Fibroblast of pulmonary artery (primary cell): ENCODE results near the gene DCST1.

Experiments used
- DNase-seq: peaks from one replicate; pipeline ENCODE4 v3.0.0-alpha.2; 2010; ENCODE audit warnings: low read depth
- H3K4me3 ChIP-seq: replicated peaks from 2 replicates; pipeline ENCODE4 v1.5.1; 2011; ENCODE audit warnings: low read depth, mild to moderate bottlenecking, control low read depth, low read length, moderate library complexity
- CTCF ChIP-seq: IDR thresholded peaks from 2 replicates; pipeline ENCODE4 v1.5.1; 2011; ENCODE audit warnings: mild to moderate bottlenecking, control low read depth, low read length, inconsistent platforms; ENCODE audit errors: missing control alignments

Gene DCST1

DNA sequence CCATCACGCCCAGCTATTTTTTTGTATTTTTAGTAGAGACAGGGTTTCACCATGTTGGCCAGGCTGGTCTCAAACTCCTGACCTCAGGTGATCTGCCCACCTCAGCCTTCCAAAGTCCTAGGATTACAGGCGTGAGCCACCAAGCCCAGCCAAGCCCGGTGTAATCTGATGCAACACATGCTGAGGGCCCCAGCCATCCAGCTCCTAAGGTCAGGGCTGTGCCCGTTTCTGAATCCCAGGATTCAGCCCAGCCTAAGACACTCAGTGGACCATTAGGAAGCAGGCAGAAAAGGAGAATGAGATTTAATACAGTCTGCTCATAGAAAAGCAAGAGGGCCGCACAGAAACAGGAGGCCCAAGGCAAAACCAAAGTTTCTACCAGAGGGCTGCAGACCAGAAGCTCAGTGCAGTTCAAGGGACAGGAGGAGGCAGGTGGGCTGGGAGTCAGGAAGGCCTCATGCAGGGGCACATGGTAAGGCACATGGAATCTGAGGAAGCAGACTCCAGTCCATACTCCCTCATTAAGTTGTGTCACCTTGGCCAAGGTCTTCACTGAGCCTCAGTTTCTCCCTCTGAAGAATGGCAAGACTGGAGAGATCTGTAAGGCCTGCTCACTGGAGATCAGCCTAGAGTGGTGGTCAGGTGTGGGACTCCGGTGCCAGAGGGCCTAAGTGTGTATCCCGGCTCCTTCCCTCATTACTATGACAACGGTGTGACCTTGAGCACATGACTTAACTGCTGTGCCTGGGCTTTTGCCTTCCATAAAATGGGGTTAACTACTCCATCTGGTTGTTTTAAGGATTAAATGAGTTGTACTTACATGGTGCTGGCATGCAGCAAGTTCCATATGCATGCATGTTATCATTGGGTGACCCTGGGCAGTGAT is 15.1 kb downstream of the DCST1 start:
- H3K4me3 ChIP-seq = no peak overlapping the region
- DNase-seq = no peak
- TF ChIP-seq CTCF = no peak

GRCh38 chr1:155049651-155050559 is 16.3 kb downstream of the DCST1 start:
- DNase-seq = peak; percentile 47
- peak overlapping the region; percentile 70 for H3K4me3 ChIP-seq

DNA sequence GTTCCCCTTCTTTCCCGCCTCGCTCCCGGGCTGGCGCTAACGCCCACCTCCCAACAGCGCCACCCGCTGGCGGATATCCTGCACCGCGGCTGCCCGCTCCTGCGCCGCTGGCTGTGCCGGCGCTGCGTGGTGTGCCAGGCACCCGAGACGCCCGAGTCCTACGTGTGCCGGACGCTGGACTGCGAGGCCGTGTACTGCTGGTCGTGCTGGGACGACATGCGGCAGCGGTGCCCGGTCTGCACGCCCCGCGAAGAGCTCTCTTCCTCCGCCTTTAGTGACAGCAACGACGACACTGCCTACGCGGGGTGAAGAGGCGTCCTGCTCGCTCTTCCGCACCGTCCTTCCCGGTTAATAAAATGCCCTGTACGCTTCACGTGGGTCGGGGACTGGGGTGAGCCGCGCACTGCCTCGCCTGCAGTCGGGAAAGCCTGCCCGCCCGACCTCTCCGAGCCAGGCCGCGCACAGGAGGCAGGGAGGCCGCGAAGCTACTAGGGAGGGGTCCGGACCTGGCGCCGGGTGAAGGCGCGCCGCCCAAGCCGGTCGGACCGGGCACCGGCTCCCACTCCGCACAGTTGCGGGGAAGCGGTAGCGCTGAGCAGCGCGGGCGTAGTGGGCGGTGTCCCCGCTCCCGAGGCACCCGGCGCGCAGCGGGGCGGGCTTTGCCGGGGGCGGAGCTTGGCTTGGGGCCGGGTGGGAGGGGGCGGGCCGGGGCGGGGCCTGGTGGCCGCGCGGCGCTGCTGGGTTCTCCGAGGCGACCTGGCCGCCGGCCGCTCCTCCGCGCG is 17.1 kb downstream of the DCST1 start, which contains the start of gene ADAM15:
ADAM15 (plus strand) TSS at position 757 of the 782 bp plus-strand sequence. CDS start 71 bp downstream, outside the sequence.
- DNase-seq = peak; percentile 56
- TF ChIP-seq CTCF = peak; percentile 64
- peak within 1 kb of the TSS; percentile 70 for H3K4me3 ChIP-seq

More at GRCh38 chr1:155049651-155050559, 16.3 kb downstream of the DCST1 start:
- no peak for TF ChIP-seq CTCF

GRCh38 chr1:155051342-155051776 is 17.7 kb downstream of the DCST1 start:
- TF ChIP-seq CTCF = no peak
- DNase-seq = no peak
- peak overlapping the region; percentile 70 for H3K4me3 ChIP-seq

GRCh38 chr1:155051777-155052398 is 18.3 kb downstream of the DCST1 start:
- TF ChIP-seq CTCF = no peak
- peak; percentile 29 for DNase-seq

More at GRCh38 chr1:155051777-155052398, 18.3 kb downstream of the DCST1 start:
- H3K4me3 ChIP-seq = peak overlapping the region; percentile 70
